Liver (tissue), 9 donors: ENCODE data around the gene ERGIC1. TPM values are rescaled to one million over a fixed set of nuclear protein-coding genes. Genes with fewer than 3 reads are reported as not detected.
A peak's percentile ranks its signal among the peaks of the same experiment; 100 is the strongest.

ENCODE experiments used
- DNase-seq: peaks from one replicate; pipeline ENCODE4 v3.0.0-alpha.2; 2017; ENCODE audit warnings: low spot score
- H3K27ac ChIP-seq, 2 donors: one replicate each; pipeline ENCODE4 v1.7.0; 2013; ENCODE audit warnings: inconsistent platforms in 2 of 2, low read length in 2 of 2, control low read depth in 1 of 2, low read depth in 1 of 2, mild to moderate bottlenecking in 1 of 2
- H3K27me3 ChIP-seq, 4 donors: one replicate each; pipeline versions ENCODE4 v1.6.1 to v1.7.0; 2013; ENCODE audit warnings: low read length in 3 of 4, inconsistent platforms in 1 of 4, mild to moderate bottlenecking in 1 of 4, moderate library complexity in 1 of 4; ENCODE audit not compliant: control insufficient read depth in 4 of 4, insufficient read depth in 4 of 4
- H3K36me3 ChIP-seq, 4 donors: one replicate each; pipeline versions ENCODE4 v1.6.1 to v1.7.0; 2013; ENCODE audit warnings: low read length in 3 of 4, mild to moderate bottlenecking in 3 of 4, low read depth in 1 of 4, moderate library complexity in 1 of 4; ENCODE audit not compliant: control insufficient read depth in 4 of 4, insufficient read depth in 3 of 4
- H3K4me1 ChIP-seq, 4 donors: one replicate each; pipeline versions ENCODE4 v1.6.1 to v1.7.0; 2013; ENCODE audit warnings: low read length in 3 of 4, mild to moderate bottlenecking in 3 of 4, moderate library complexity in 1 of 4; ENCODE audit not compliant: control insufficient read depth in 4 of 4, insufficient read depth in 4 of 4
- H3K4me3 ChIP-seq, 3 donors: one replicate each; pipeline versions ENCODE4 v1.6.1 to v1.7.0; 2013; ENCODE audit warnings: low read length in 3 of 3, control low read depth in 1 of 3, low read depth in 1 of 3, mild to moderate bottlenecking in 1 of 3
- H3K9ac ChIP-seq, 2 donors: one replicate each; pipeline ENCODE4 v1.7.0; 2013; ENCODE audit warnings: low read length in 2 of 2, mild to moderate bottlenecking in 2 of 2, moderate library complexity in 2 of 2, control low read depth in 1 of 2, low read depth in 1 of 2
- H3K9me3 ChIP-seq, 4 donors: one replicate each; pipeline versions ENCODE4 v1.6.1 to v1.7.0; 2013; ENCODE audit warnings: low read length in 3 of 4; ENCODE audit not compliant: control insufficient read depth in 4 of 4
- ATF3 ChIP-seq: IDR thresholded peaks from 2 replicates; pipeline ENCODE4 v1.6.1; 2016; ENCODE audit warnings: antibody characterized with exemption
- CTCF ChIP-seq: fragments of 150-350 bp; IDR thresholded peaks from 2 replicates; pipeline ENCODE4 v1.5.1; 2017; ENCODE audit warnings: improper control_type of control experiment, low read depth, low read length; ENCODE audit not compliant: missing input control
- EGR1 ChIP-seq, 2 donors: IDR thresholded peaks; 2 replicates each; pipeline ENCODE4 v1.6.1; 2016 to 2018; ENCODE audit warnings: antibody characterized with exemption in 2 of 2, low read depth in 2 of 2
- FOXA1 ChIP-seq: IDR thresholded peaks from 2 replicates; pipeline ENCODE4 v1.6.1; 2016; ENCODE audit warnings: antibody characterized with exemption
- FOXA2 ChIP-seq: IDR thresholded peaks from 2 replicates; pipeline ENCODE4 v1.6.1; 2016; ENCODE audit warnings: antibody characterized with exemption
- GABPA ChIP-seq, 2 donors: IDR thresholded peaks in 1 of 2; conservative IDR thresholded peaks in 1 of 2; 2 replicates each; pipeline ENCODE4 v1.6.1; 2016; ENCODE audit warnings: antibody characterized with exemption in 2 of 2, mild to moderate bottlenecking in 1 of 2, moderate library complexity in 1 of 2
- HNF4A ChIP-seq, 2 donors: conservative IDR thresholded peaks; 2 replicates each; pipeline ENCODE4 v1.6.1; 2016; ENCODE audit warnings: antibody characterized with exemption in 2 of 2, mild to moderate bottlenecking in 2 of 2
- HNF4G ChIP-seq: IDR thresholded peaks from 2 replicates; pipeline ENCODE4 v1.6.1; 2016; ENCODE audit warnings: antibody characterized with exemption
- JUND ChIP-seq, 2 donors: IDR thresholded peaks; 2 replicates each; pipeline ENCODE4 v1.6.1; 2016; ENCODE audit warnings: antibody characterized with exemption in 2 of 2
- MAX ChIP-seq: IDR thresholded peaks from 2 replicates; pipeline ENCODE4 v1.6.1; 2016; ENCODE audit warnings: antibody characterized with exemption
- NR2F2 ChIP-seq: IDR thresholded peaks from 2 replicates; pipeline ENCODE4 v1.6.1; 2016; ENCODE audit warnings: antibody characterized with exemption
- RAD21 ChIP-seq, 2 donors: IDR thresholded peaks; 2 replicates each; pipeline ENCODE4 v1.6.1; 2016; ENCODE audit warnings: antibody characterized with exemption in 2 of 2, mild to moderate bottlenecking in 2 of 2
- REST ChIP-seq: IDR thresholded peaks from 2 replicates; pipeline ENCODE4 v1.6.1; 2016; ENCODE audit warnings: antibody characterized with exemption, mild to moderate bottlenecking
- RXRA ChIP-seq, 2 donors: IDR thresholded peaks; 2 replicates each; pipeline ENCODE4 v1.6.1; 2017 to 2018; ENCODE audit warnings: antibody characterized with exemption in 2 of 2, mild to moderate bottlenecking in 1 of 2
- SP1 ChIP-seq: IDR thresholded peaks from 2 replicates; pipeline ENCODE4 v1.6.1; 2018; ENCODE audit warnings: antibody characterized with exemption, mild to moderate bottlenecking
- TAF1 ChIP-seq: conservative IDR thresholded peaks from 2 replicates; pipeline ENCODE4 v1.6.1; 2016; ENCODE audit warnings: antibody characterized with exemption, mild to moderate bottlenecking
- YY1 ChIP-seq: IDR thresholded peaks from 2 replicates; pipeline ENCODE4 v1.6.1; 2016; ENCODE audit warnings: antibody characterized with exemption, mild to moderate bottlenecking
- ZBTB33 ChIP-seq: IDR thresholded peaks from 2 replicates; pipeline ENCODE4 v1.6.1; 2016; ENCODE audit warnings: antibody characterized with exemption
- WGBS: extraction: QIAGEN DNeasy Blood & Tissue Kit; methylation state at CpG from one replicate; pipeline ENCODE4 v1.1.7; 2013; 5-methylcytosine and 5-hydroxymethylcytosine counted together
- polyA plus RNA-seq, 2 donors: library from polyadenylated mRNA; stranded (reverse) in 1 of 2; unstranded in 1 of 2; fragments of 200-250 nt in 1 of 2; fragments of >200 nt in 1 of 2; fragmentation: Nextera tagmentation in 1 of 2; extraction: Ambion mirVana in 1 of 2; gene quantifications; one replicate each; pipeline versions ENCODE4 v1.2.1 to v1.2.3, GENCODE V29; 2013 to 2015
- total RNA-seq, 2 donors: library from RNA; depleted of rRNA; stranded (reverse); fragments of >200 nt; gene quantifications; one replicate each; pipeline ENCODE4 v1.2.3, GENCODE V29; 2014
- donor health status: healthy.
- donor health status: healthy.
- donor health status: healthy.
- donor health status: healthy.
- donor health status: healthy.

Gene ERGIC1
- total and polyA plus RNA-seq, 4 donors: 45.4 to 155 (median 101) TPM

- DNase-seq: no peak
- WGBS: 82% methylated on average over 7 of the region's 7 CpGs
- TF ChIP-seq JUND (IDR thresholded peaks at IDR 0.05): peak in 1 of 2 donors; percentile 51
- TF ChIP-seq ZBTB33: no peak
- no peak for TF ChIP-seq CTCF
- peak; percentile 81 for TF ChIP-seq YY1
- TF ChIP-seq ATF3: peak; percentile 12
- peak; percentile 29 for TF ChIP-seq REST
- peak; percentile 13 for TF ChIP-seq FOXA2
- no peak for TF ChIP-seq FOXA1
- no peak for TF ChIP-seq GABPA (IDR thresholded peaks at IDR 0.05 in 1 of 2, conservative IDR thresholded peaks at IDR 0.05 in 1 of 2)
- TF ChIP-seq RXRA (IDR thresholded peaks at IDR 0.05): peak; percentile 91 to 96
- peak; percentile 70 for TF ChIP-seq MAX
- TF ChIP-seq SP1: peak; percentile 87
- peak; percentile 96 for TF ChIP-seq HNF4G
- TF ChIP-seq RAD21 (IDR thresholded peaks at IDR 0.05): peak; percentile 13 to 55
- peak; percentile 56 for TF ChIP-seq NR2F2
- TF ChIP-seq TAF1: no peak
- TF ChIP-seq HNF4A (conservative IDR thresholded peaks at IDR 0.05): peak; percentile 99 to 100
- no peak for TF ChIP-seq EGR1 (IDR thresholded peaks at IDR 0.05; ENCODE audit: low read depth in 2 of 2)
- no peaks in the 10 kb centered on the region for H3K36me3 ChIP-seq
- H3K27ac ChIP-seq: peak overlapping the region in 1 of 2 donors; percentile 43
- H3K27me3 ChIP-seq: no peaks in the 10 kb centered on the region
- H3K4me1 ChIP-seq: peaks cover 3 to 35% (median 18%) of the 10 kb centered on the region in 4 donors
- H3K9me3 ChIP-seq: no peaks in the 10 kb centered on the region
- no peak overlapping the region for H3K4me3 ChIP-seq
- no peak overlapping the region for H3K9ac ChIP-seq
These were observed 48.5 kb upstream of the ERGIC1 start for GRCh38 chr5:172785429-172786088.
